GM19193 (cell line): Measurements from ENCODE around the gene CUZD1.

Experiments
- POLR2A ChIP-seq: IDR thresholded peaks from 4 replicates; pipeline ENCODE4 v1.6.1; 2011; ENCODE audit not compliant: insufficient read depth, insufficient read length; ENCODE audit errors: extremely low read depth

The CUZD1 gene

DNA sequence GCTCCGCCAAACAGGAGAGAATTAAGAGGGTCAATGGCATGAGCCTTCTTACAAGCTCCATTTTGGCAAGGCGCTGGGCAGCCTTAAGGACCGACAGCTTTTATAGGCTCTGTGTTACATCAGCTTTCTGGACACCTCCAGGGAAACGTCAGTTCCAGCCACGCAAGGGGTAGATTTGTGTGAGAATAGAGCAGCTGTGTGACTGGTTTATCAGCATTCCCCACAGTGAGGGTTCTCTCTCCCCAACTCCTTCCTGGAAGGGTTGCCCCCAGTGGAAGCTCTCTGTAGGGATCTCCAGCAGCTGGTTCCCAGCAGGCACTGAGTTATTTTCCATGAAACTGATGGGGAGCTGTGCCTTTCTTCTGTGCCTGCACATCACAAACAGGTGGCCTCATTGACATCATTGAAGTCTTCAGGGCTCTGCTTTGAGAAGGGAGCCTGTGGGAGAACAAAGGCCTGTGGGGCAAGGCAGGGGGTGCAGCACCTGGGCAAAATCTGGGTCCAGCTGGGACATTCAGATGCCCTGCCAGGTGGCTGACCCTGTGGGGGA is at the start of gene CUZD1:
CUZD1 (minus strand) TSS at position 75 of the 550 bp plus-strand sequence; CDS start at position 61, 14 bp downstream.
- TF ChIP-seq POLR2A, result no peak

DNA sequence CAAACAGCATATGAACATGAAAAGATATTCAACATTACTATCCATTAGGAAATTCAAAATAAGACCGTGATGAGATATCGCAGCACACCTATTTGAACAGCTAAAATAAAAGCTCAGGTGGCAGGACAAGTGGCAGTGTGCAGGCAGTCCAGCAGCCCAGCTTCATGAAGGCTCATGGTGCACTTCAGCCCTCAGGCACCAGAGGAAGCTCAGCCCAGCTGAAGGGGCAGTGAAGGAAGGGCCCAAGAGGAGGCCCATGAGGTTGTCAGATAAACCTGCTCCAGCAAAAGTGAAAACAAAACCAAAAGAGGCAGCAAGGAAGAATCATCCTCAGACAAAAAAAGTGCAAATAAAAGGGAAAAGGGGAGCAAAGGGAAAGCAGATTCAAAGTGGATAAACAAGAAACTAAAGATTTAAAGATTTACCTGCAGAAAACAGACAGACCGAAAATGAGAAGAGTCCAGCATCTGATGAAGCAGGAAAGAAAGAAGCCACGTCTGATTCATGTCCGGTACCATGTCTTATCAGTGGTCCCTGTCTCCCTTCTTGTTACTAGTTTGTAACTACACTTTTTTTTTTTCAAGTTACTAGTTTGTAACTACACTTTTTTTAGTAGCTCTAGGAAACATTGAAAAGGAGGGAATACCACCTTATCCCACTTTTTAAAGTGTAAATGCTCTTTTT is 48.7 kb upstream of the CUZD1 start:
- no peak for TF ChIP-seq POLR2A

DNA sequence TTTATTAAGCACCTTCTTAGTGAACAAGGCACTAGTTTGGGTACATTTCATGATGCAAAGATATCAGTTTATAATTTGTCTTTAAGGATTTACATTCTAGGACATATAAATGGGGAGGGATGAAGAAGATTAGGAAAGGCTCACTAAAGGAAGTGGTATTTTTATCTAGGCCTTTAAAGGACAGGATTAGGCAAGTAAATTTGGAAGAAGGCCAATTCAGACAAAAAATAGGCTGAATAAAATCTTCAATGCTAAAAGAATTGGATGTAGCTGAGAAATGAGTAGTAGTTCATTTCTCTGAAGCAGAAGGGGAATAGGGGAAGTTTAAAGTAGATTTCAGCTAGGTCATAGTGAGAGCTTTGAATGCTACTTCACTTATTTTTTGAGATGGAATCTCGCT is 38.5 kb upstream of the CUZD1 start:
- no peak for TF ChIP-seq POLR2A

DNA sequence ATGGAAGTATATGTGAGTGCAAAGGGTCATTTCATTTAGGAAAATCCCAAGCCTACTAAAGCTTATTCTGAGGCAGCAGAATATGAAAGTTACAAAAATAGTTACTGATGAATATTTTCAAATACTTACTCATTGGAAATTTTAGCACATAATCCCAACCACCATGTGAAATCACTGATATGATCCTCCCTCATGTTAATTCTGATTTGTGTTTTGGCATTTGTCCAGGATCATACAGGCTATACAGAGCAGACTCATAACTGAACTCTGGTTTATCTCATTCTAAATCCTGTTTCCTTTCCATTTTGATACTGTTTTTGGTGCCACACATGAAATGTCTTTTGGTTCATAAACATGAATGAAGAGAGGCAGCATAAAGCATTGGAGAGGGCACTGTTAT is 37.1 kb upstream of the CUZD1 start:
- no peak for TF ChIP-seq POLR2A

- peak; percentile 72 for TF ChIP-seq POLR2A
Measured at GRCh38 chr10:122879339-122880273, 33.9 kb upstream of the CUZD1 start, which contains the start of gene FAM24B. FAM24B (minus strand) TSS chr10:122879581; CDS start chr10:122850515, 29,066 bp downstream.

- TF ChIP-seq POLR2A, result no peak
Measured at GRCh38 chr10:122878799-122879338, 33.2 kb upstream of the CUZD1 start.

- no peak for TF ChIP-seq POLR2A
Measured at GRCh38 chr10:122877264-122877663, 31.6 kb upstream of the CUZD1 start.

DNA sequence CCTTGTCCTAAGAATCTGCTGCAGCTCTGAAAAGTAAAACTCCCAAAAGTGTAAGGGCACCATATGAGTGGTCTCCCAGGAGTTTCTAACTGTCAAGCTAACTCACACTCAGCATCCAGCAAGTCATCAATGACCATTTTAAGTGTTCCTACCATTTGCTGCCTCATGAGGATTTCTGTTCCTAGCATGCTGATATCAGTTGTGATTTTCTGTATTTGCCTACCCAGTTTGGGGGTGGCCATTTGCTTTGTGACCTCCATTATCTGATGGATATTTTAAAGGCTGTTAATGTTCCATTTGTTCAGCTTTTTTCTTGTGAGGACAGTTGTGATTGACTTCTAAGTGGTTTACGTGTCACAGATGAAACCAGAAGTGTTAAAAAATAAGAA is 30.8 kb upstream of the CUZD1 start:
- TF ChIP-seq POLR2A, result no peak

DNA sequence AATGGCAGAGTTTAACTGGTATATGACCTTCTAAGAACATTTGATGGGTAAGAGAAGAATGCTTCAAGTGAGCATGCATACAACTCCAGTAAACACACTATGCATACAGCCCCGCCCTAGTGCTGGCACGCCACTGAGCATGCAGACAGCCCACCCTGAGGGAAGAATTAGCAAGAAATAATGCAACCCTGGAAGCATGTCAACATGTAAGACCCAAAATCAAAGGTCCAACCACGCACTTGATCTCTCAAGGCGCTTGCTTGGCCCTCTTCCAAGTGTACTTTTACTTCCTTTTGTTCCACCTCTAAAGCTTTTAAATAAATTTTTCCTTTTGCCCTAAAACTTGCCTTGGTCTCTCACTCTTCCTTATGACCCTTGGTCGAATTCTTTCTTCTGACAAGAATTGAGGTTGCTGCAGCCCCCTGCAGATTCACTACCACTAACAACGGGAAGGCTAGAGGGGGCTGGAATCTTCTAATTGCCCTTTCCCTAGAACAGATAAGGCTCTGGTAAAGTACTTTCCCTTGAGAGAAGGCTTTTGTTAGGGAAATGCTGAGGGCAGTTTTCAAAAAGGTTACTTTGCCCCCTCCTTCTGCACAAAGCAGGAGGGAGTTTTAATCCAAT is 30.3 kb upstream of the CUZD1 start:
- no peak for TF ChIP-seq POLR2A

DNA sequence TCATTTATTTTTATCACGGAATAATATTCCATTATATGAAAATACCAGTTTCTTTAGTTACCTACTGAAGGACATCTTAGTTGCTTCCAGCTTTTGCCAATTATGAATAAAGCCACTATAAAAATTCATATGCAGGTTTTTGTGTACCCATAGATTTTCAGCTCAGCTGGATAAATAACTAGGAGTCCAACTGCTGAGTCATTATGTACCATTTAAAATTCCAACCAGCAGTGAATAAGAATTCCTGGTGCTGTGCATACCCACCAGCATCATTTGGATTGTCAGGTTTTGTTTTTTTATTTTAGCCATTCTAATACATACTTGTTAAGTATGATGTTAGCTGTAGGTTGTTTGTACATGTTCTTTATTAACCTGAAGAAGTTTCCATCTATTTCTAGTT is 19.2 kb upstream of the CUZD1 start:
- no peak for TF ChIP-seq POLR2A

- TF ChIP-seq POLR2A, result no peak
Measured at GRCh38 chr10:122864194-122864592, 18.5 kb upstream of the CUZD1 start.

- no peak for TF ChIP-seq POLR2A
Measured at GRCh38 chr10:122863216-122864193, 17.8 kb upstream of the CUZD1 start.

- no peak for TF ChIP-seq POLR2A
Measured at GRCh38 chr10:122861711-122862161, 16.1 kb upstream of the CUZD1 start.
